Measurements from ENCODE around the gene EHMT1. TPM values are rescaled to one million over a fixed set of nuclear protein-coding genes. Genes with fewer than 3 reads are reported as not detected.

Gene EHMT1
- total and polyA plus RNA-seq, 10 of the 15 experiments (the other 5 are each of a cell fraction or from before 2014, with no cell fraction given) = 2.9 to 100 (median 48.1) TPM

- Histone ChIP-seq H3K79me2 (ENCODE audit: control insufficient read depth, insufficient read depth, low read length) (peaks cover 62% of the 10 kb centered on the region), H3K27me3 (replicated peaks in 1 of 2; ENCODE audit: control insufficient read depth in 2 of 2, insufficient read depth in 2 of 2, low read length in 1 of 2) (no peaks in the 10 kb centered on the region), H3K4me2 (ENCODE audit: control insufficient read depth, insufficient read depth) (no peak overlapping the region), H3K4me3 (no peak overlapping the region), H3K9me3 (replicated peaks; ENCODE audit: control insufficient read depth, insufficient read depth, low read length) (no peaks in the 10 kb centered on the region), H3K4me1 (ENCODE audit: control insufficient read depth, insufficient read depth, low read length) (peaks cover 4% of the 10 kb centered on the region; the same call in 1 of the 2 replicates), H4K20me1 (ENCODE audit: control insufficient read depth, insufficient read depth) (no peaks in the 10 kb centered on the region), H3K9ac (ENCODE audit: control insufficient read depth, insufficient read depth, low read length) (no peak overlapping the region), H3K27ac (ENCODE audit: control insufficient read depth, insufficient read depth) (no peak overlapping the region), H2AFZ (ENCODE audit: control insufficient read depth, low read depth, low read length) (no peak overlapping the region), H3K36me3 (ENCODE audit: control insufficient read depth in 2 of 2, insufficient read depth in 2 of 2, low read length in 1 of 2) (peaks cover 3 to 10% of the 10 kb centered on the region in 2 experiments)
- ChIA-PET POLR2A (interaction anchor here (1.6 kb wide), 1 partner anchor 11 kb away, joined by 4 read pairs; no protein-coding TSS in a partner anchor), RAD21 (ENCODE audit: unreplicated experiment) (no interaction called here), SMC1A (ENCODE audit: uncharacterized antibody, unreplicated experiment) (no interaction called here), CTCF (interaction anchor here (1.1 to 1.5 kb wide), 2 partner anchors 32 to 339 kb away, joined by 3 read pairs; partner anchors contain the start of gene NRARP)
- FAIRE-seq (no peak), DNase-seq (ENCODE audit: low read depth, low spot score) (no peak), ATAC-seq (no peak)
- intact Hi-C loops (cut with micrococcal nuclease; ENCODE audit: unreplicated experiment) = no loop called here
- no peak for TF ChIP-seq NFYB (IDR thresholded peaks at IDR 0.05; ENCODE audit: insufficient read depth, low read depth, low read length)
- no peak for TF ChIP-seq LARP7 (IDR thresholded peaks at IDR 0.05)
- TF ChIP-seq HDAC6 (IDR thresholded peaks at IDR 0.05; ENCODE audit: unreplicated experiment) = no peak
- no peak for TF ChIP-seq GABPA (IDR thresholded peaks at IDR 0.05; ENCODE audit: low read depth)
- TF ChIP-seq MYB (IDR thresholded peaks at IDR 0.05; ENCODE audit: borderline replicate concordance, low read depth, low read length) = no peak
- no peak for TF ChIP-seq ZBTB40 (IDR thresholded peaks at IDR 0.05; ENCODE audit: borderline replicate concordance)
- TF ChIP-seq CBX3 (IDR thresholded peaks at IDR 0.05; ENCODE audit: borderline replicate concordance, low read depth) = no peak
- TF ChIP-seq POU2F2 (IDR thresholded peaks at IDR 0.05; ENCODE audit: borderline replicate concordance, low read depth, low read length) = no peak
- 88% methylated on average over 5 of the region's 5 CpGs for WGBS (ENCODE audit: insufficient coverage, insufficient replicate concordance, low lambda C conversion rate, missing lambda C conversion rate)
- no TSS peak for BruUV-seq (replicated peaks)
- in situ Hi-C loops (cut with MboI) = no loop called here
Observed at GRCh38 chr9:137640862-137641261, 22.1 kb downstream of the EHMT1 start.

Data from GM12878 (cell line).